NCI-H2107 treated with DMSO at 0.1 percent for 48 hours (cell line): ENCODE results near the gene OR4K17.
"Not testable (repeated sequence)": the region's sequence is repeated elsewhere in the genome, so short reads cannot be mapped to it uniquely, and the experiment has no call there.

Experiments
- DNase-seq: peaks from one replicate; lab custom pipeline; 2025; ENCODE audit not compliant: unreplicated experiment; lab: John Stamatoyannopoulos, UW

The OR4K17 gene

GRCh38 chr14:20110438-20110837, at the start of gene OR4K17:
Gene OR4K17 (plus strand): TSS chr14:20110739. CDS start chr14:20117500, 6,761 bp downstream.
- no peak for DNase-seq

- DNase-seq, result no peak
Measured at GRCh38 chr14:20092050-20092449, 18.5 kb upstream of the OR4K17 start.

GRCh38 chr14:20093442-20093841, 17.1 kb upstream of the OR4K17 start:
- DNase-seq, result no peak

- not testable (repeated sequence) for DNase-seq
Measured at GRCh38 chr14:20098926-20099770, 11.4 kb upstream of the OR4K17 start.

GRCh38 chr14:20112321-20112720, 1.8 kb downstream of the OR4K17 start:
- DNase-seq, result no peak

GRCh38 chr14:20116748-20117147, 6.2 kb downstream of the OR4K17 start:
- no peak for DNase-seq

- DNase-seq, result no peak
Measured at GRCh38 chr14:20118795-20119194, 8.3 kb downstream of the OR4K17 start.

- no peak for DNase-seq
Measured at GRCh38 chr14:20138520-20138919, 28.0 kb downstream of the OR4K17 start, which contains the start of gene OR4N5. Gene OR4N5 (plus strand): TSS chr14:20138820. CDS start chr14:20143736, 4,916 bp downstream.

- no peak for DNase-seq
Measured at GRCh38 chr14:20143911-20144310, 33.4 kb downstream of the OR4K17 start.

- DNase-seq, result no peak
Measured at GRCh38 chr14:20144820-20145219, 34.3 kb downstream of the OR4K17 start.

GRCh38 chr14:20164462-20164861, 53.9 kb downstream of the OR4K17 start:
- DNase-seq, result no peak

GRCh38 chr14:20167091-20167490, 56.6 kb downstream of the OR4K17 start:
- DNase-seq, result no peak

- DNase-seq, result not testable (repeated sequence)
Measured at GRCh38 chr14:20169852-20170251, 59.3 kb downstream of the OR4K17 start.
